Ovary (tissue), 3 donors: ENCODE results near the gene PTPRN.

Source experiments
- EP300 ChIP-seq: sonication (generic); formaldehyde crosslinking; IDR thresholded peaks from one replicate; pipeline ENCODE4 v1.6.1; 2017; ENCODE audit warnings: antibody characterized with exemption
- POLR2A ChIP-seq: fragments of 450-650 bp; IDR thresholded peaks from one replicate; pipeline ENCODE4 v1.6.1; 2017; ENCODE audit warnings: antibody characterized with exemption, mild to moderate bottlenecking, moderate library complexity
- TF ChIP-seq, protein P1 (sequence below), 3 donors: fragments of 450-650 bp in 2 of 3; fragments of 200-600 bp in 1 of 3; IDR thresholded peaks; one replicate each; pipeline versions ENCODE4 v1.5.1 to v1.8.0; 2016 to 2022; ENCODE audit warnings: antibody characterized with exemption in 3 of 3, mild to moderate bottlenecking in 1 of 3
- donor health status: DM: no; HTN: no; CAD: no.

DNA sequence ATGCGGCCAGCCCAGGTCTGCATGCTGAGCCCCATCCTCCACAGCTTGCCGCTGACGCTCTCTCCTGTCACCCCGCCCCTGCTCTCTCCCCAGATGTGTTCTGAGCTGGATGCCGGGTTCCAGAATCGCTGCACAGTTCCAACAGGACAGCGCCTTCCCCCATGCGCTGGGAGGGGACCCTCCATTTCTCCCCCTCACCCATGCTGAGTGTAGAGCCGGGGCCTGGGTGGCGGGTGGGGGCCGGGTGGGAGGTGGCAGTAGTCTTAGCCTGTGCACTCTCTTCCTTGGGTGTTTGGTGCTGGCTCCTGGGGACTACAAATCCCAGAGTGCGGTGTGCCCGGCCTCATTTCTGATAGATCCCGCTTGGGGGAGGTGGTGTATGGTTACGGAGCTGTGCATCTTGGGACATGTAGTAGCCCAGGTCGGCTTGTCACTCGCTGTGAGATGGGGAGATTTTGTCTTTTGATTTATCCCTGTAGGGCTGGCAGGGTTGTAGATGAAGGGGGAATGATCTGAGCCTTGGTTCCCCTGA lies 23.2 kb downstream of the PTPRN start:
- TF ChIP-seq, protein P1, sequence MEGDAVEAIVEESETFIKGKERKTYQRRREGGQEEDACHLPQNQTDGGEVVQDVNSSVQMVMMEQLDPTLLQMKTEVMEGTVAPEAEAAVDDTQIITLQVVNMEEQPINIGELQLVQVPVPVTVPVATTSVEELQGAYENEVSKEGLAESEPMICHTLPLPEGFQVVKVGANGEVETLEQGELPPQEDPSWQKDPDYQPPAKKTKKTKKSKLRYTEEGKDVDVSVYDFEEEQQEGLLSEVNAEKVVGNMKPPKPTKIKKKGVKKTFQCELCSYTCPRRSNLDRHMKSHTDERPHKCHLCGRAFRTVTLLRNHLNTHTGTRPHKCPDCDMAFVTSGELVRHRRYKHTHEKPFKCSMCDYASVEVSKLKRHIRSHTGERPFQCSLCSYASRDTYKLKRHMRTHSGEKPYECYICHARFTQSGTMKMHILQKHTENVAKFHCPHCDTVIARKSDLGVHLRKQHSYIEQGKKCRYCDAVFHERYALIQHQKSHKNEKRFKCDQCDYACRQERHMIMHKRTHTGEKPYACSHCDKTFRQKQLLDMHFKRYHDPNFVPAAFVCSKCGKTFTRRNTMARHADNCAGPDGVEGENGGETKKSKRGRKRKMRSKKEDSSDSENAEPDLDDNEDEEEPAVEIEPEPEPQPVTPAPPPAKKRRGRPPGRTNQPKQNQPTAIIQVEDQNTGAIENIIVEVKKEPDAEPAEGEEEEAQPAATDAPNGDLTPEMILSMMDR (IDR thresholded peaks at IDR 0.05), result no peak
- TF ChIP-seq POLR2A (no peak), EP300 (no peak)
